ENCODE data around the gene GEMIN2. TPM values are rescaled to one million over a fixed set of nuclear protein-coding genes. Genes with fewer than 3 reads are reported as not detected.

The GEMIN2 gene
- total RNA-seq, 1 donor from 2014 or later, result 16.1 TPM

GRCh38 chr14:39168591-39168990 lies 54.5 kb downstream of the GEMIN2 start:
- Mint-ChIP-seq H3K9me3 (ENCODE audit: unreplicated experiment) (peaks cover 5% of the 10 kb centered on the region), H3K27ac (ENCODE audit: unreplicated experiment) (peak overlapping the region; percentile 40), H3K36me3 (ENCODE audit: unreplicated experiment) (no peaks in the 10 kb centered on the region), H3K4me3 (ENCODE audit: unreplicated experiment) (peak overlapping the region; percentile 99), H3K4me1 (ENCODE audit: low read depth, unreplicated experiment) (peaks cover 14% of the 10 kb centered on the region), H3K27me3 (ENCODE audit: unreplicated experiment) (peaks cover 6% of the 10 kb centered on the region)
- no peak for TF ChIP-seq CTCF (IDR thresholded peaks at IDR 0.05; ENCODE audit: partially characterized antibody, unreplicated experiment)
- no peak for DNase-seq

- H3K9me3 Mint-ChIP-seq (ENCODE audit: unreplicated experiment), result peaks cover 5% of the 10 kb centered on the region
- no peak for TF ChIP-seq CTCF (IDR thresholded peaks at IDR 0.05; ENCODE audit: partially characterized antibody, unreplicated experiment)
- DNase-seq, result no peak
- H3K4me1 Mint-ChIP-seq (ENCODE audit: low read depth, unreplicated experiment), result peaks cover 14% of the 10 kb centered on the region
- peak overlapping the region; percentile 99 for H3K4me3 Mint-ChIP-seq (ENCODE audit: unreplicated experiment)
- no peaks in the 10 kb centered on the region for H3K36me3 Mint-ChIP-seq (ENCODE audit: unreplicated experiment)
- H3K27me3 Mint-ChIP-seq (ENCODE audit: unreplicated experiment), result peaks cover 9% of the 10 kb centered on the region
- H3K27ac Mint-ChIP-seq (ENCODE audit: unreplicated experiment), result peak overlapping the region; percentile 86
Observed at GRCh38 chr14:39169541-39169900, 55.4 kb downstream of the GEMIN2 start.

GRCh38 chr14:39173198-39173597 lies 59.1 kb downstream of the GEMIN2 start:
- peak overlapping the region; percentile 26 for H3K4me3 Mint-ChIP-seq (ENCODE audit: unreplicated experiment)

GRCh38 chr14:39174560-39175444 lies 60.7 kb downstream of the GEMIN2 start, which contains the start of gene PNN:
PNN (plus strand) TSS chr14:39175254; CDS start chr14:39175280, 26 bp downstream.
- Mint-ChIP-seq H3K4me1 (ENCODE audit: low read depth, unreplicated experiment) (peaks cover 2% of the 10 kb centered on the region), H3K4me3 (ENCODE audit: unreplicated experiment) (peak within 1 kb of the TSS; percentile 100), H3K36me3 (ENCODE audit: unreplicated experiment) (no peaks in the 10 kb centered on the region), H3K27me3 (ENCODE audit: unreplicated experiment) (peaks cover 6% of the 10 kb centered on the region), H3K27ac (ENCODE audit: unreplicated experiment) (peak within 1 kb of the TSS; percentile 99), H3K9me3 (ENCODE audit: unreplicated experiment) (peaks cover 16% of the 10 kb centered on the region)
- DNase-seq, result peak; percentile 93
- TF ChIP-seq CTCF (IDR thresholded peaks at IDR 0.05; ENCODE audit: partially characterized antibody, unreplicated experiment), result no peak

More at GRCh38 chr14:39173198-39173597, 59.1 kb downstream of the GEMIN2 start:
- no peak for TF ChIP-seq CTCF (IDR thresholded peaks at IDR 0.05; ENCODE audit: partially characterized antibody, unreplicated experiment)
- Mint-ChIP-seq H3K27me3 (ENCODE audit: unreplicated experiment) (peaks cover 9% of the 10 kb centered on the region), H3K36me3 (ENCODE audit: unreplicated experiment) (no peaks in the 10 kb centered on the region), H3K9me3 (ENCODE audit: unreplicated experiment) (peaks cover 16% of the 10 kb centered on the region), H3K4me1 (ENCODE audit: low read depth, unreplicated experiment) (peaks cover 11% of the 10 kb centered on the region), H3K27ac (ENCODE audit: unreplicated experiment) (no peak overlapping the region)
- DNase-seq, result no peak

Data from glutamatergic neuron (in vitro differentiated cells).